ENCODE results near the gene LSM14A.
"Not testable (repeated sequence)": the region's sequence is repeated elsewhere in the genome, so short reads cannot be mapped to it uniquely, and the experiment has no call there.

Gene LSM14A

DNA sequence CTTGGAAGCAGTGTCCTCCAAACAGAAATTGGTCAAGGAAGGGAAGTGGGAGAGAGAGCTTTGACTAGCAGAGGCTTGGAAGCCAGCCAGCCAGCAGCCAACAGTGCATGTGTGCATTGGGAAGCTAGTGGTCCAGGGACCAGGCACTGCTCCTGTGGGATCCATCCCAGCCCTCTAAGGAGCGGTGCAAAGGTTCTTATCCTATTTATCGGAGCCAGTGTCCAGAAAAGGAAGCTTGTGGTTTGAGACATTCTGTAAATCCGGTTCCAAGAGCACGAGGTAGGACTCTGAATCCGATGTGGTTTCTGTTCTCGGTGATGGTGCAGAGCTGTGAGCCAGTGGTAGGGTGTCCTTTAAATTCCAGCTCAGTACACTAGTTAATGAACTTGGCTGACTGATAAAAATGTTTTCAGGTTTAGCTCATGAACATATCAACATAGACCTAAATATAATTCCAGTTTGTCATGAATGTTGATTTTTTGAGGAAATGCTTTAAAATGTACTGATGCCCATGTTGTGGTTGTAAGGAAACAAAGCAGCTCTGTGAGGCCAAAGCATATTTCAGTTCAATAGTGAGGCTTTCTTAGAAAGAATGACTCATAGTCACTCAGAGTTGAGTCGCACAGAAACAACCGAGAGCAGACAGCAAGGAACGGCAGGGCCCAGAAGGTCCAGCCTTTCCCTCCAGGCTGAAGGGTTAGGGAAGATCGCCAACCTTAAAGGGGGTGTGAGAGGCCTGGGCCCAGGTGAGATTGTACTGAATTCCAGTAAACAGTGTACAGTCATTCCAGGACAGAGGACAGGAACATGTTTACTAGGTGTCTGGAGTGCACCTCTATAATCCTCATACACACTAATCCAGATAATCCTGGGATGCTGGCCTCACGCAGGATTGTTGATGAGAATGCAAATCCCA is 60.5 kb downstream of the LSM14A start:
- DNase-seq: no peak

DNA sequence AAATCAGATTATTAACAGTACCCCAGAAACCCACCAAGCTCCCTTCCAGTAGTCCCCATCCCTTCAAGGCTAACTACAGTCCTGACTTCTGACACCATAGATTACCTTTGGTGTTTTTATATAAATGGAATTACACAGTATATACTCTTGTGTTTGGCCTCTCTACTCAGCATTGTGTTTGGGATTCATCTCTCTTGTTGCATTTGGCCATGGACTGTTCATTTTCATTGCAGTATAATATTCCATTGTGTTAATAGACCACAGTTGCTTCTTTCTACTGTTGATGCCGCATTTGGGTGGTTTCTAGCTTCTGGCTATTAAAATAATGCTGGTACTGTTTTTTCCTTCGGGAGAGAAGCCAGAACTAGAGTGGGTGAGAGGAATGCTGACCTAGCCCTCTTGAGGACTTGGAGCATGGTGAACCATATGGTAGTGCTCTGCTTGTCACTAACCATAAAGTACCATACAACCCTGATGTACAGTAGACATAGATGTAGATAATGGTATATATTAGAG is 63.2 kb downstream of the LSM14A start:
- no peak for DNase-seq

DNA sequence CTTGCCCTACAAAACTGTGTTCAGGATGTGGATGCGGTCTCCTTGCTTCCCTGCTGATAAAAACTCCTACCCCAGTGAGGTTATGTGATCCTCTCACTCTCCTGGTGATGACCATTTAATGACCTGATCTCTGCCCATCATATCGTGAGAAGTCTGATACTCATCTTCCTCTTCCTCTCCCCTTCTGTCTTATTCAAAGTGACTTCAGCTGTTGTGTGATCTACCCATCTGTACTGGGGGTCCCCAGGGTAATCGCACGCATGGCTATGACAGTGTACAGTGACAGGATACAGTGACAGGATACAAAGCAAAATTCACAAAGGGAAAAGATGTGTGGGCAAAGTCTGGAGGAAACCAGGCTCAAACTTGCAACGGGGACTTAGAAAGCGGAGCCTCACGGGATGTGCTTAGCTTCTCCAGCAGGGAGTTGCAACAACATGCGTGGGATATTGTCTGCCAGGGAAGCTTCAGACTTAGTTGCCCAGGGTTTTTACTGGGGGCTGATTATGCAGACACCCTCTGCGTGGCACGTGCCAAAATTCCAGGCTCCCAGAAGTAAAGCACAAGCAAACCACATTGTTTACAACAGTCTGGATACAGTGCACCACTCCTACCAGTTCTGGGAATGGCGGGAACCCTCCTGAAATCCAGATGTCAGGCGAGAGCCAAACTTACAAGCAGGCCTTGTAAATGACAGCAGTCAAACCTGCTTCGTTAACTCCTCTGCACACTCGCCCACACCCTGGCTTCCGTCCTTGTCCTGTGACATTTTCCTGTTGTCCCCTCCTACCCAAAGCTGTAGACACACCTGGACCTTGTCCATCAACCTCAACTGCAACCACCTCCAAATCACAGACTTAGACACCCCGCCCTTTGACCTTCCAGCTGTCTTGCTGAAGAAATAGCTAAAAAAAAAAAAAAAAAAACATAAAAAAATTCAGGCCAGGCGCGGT is 64.0 kb downstream of the LSM14A start:
- no peak for DNase-seq

DNA sequence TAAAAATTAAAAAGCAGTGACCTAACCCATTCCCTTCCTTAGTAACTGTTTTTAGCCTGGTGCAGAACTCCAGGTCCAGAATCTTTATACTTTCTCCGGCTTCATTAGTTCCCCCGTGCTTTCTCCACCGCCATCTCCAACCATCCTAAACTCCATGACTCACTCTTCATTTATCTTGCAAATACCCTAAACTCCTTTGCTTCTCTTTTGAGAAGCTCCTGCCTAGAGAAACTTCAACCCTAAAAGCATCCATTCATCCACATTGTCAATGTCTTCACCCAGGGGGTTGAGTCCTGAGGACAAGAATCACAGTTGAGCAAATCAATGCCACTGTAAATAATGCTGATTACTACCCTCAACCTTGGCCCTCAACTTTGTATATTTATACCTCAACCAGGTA is 65.0 kb downstream of the LSM14A start:
- no peak for DNase-seq

DNA sequence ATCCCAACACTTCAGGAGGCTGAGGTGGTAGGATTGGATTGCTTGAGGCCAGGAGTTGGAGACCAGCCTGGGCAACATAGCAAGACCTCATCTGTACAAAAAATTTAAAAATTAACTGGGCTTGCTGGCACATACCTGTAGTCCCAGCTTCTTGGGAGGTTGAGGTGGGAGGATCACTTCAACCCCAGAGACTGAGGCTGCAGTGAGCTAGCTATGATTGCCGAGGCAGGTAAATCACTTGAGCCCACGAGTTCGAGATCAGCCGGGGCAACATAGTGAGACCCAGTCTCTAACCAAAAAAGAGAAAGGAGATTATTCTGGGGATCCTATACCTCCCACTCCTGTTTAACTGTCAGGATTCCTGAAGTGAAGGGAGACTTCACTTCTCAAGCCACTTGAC is 65.6 kb downstream of the LSM14A start:
- DNase-seq: no peak

DNA sequence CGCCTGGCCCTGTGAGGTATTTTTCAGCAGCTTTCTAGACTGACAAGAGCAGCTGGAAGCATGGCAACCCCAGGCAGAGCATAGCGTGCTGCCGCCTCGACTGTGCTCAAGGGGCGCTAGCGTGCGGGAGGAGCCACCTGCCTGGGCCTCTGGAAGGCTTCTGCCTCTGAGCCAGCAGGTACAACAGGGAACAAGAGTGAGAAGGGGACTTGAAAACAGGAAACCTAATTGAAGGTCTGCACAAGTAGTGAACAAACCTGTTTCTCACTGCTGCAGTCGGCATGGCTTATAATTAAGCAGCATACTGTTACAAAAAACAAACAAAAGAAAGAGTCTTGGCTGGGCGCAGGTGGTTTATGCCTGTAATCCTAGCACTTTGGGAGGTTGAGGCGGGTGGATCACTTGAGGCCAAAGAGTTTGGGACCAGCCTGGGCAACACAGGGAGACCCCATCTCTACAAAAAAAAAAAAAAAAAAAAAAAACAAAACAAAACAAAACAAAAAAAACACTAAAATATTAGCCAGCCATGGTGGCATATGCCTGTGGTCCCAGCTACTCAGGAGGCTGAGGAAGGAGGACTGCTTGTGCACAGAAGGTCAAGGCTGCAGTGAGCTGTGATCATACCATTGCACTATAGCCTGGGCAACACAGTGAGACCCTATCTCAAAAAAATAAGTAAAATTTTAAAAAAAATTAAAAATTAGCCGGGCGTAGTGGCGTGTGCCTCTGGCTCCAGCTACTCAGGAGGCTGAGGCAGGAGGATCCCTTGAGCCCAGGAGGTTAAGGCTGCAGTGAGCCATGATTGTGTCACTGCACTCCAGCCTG is 69.4 kb downstream of the LSM14A start:
- peak; percentile 95 for DNase-seq

DNA sequence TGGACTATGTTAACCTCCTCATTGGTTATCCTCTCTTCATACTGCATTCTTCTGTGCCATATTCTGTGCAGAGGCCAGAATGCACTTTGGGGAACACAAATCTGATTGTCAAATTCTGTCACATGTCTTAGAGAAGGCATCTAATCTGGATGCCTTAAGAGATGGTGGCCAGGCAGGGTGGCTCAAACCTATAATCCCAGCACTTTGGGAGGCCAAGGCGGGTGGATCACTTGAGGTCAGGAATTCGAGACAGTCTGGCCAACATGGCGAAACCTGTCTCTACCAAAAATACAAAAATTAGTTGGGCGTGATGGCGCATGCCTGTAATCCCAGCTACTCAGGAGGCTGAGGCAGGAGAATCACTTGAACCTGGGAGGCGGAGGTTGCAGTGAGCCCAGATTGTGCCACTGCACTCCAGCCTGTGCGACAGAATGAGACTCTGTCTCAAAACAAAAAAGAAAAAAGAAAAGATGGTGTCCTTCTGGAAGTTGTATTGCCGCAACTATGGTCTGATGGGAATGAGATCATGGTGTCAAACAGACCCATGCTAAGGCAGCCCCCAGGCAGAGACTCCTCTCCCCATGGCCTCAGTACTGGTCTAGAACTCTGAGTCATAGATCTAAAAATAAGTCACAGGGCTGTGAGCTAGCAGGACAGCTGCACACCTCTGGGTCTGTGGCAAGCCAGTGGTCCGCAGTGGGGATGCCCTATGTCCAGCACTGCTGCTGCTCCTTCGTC is 71.0 kb downstream of the LSM14A start:
- not testable (repeated sequence) for DNase-seq

DNA sequence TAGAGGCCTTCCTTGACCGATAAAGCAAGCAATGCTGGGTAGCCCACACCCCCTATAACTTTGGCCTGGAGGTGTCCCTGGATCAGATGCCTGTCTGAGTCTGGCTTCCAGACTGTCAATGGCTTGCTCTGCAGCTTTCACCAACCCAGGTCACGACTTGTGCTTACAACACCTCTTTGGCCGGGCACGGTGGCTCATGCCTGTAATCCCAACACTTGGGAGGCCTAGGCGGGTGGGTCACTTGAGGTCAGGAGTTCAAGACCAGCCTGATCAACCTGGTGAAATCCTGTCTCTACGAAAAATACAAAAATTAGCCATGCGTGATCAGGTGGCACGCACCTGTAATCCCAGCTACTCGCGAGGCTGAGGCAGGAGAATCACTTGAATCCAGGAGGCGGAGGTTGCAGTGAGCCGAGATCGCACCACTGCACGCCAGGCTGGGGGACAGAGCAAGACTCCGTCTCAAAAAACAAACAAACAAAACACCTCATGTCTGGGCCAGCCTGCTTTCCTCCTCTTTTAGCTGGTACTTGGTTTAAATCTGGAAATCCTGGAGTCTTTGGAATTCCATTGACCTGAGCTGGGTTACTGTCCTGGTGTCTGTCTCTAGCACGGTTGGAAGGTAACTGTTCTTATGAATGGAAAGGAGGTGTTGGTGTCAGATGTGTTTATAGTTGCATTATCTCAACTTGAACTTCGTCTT is 71.7 kb downstream of the LSM14A start:
- no peak for DNase-seq

DNA sequence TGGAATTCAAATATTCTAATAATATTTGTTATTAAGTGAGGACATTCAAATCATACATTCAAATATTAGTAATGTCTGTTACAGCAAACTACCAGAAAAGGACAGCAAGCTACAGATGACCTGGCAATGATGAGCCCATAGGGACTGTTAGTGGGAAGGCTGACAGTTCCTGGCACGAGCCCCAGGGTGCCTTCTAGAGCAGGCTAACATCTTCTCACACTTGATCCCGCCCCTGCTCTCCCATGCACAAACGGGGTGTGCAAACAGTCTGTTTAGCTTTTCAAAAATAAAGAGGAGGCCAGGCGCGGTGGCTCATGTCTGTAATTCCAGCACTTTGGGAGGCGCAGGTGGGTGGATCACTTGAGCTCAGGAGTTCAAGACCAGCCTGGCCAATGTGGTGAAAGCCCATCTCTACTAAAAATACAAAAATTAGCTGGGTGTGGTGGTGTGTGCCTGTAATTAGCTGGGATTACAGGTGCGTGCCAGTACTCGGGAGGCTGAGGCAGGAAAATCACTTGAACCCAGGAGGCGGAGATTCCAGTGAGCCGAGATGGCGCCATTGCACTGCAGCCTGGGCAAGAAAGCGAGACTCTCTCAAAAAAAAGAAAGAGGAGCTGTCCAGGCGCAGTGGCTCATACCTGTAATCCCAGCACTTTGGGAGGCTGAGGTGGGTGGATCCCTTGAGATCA is 72.5 kb downstream of the LSM14A start:
- peak; percentile 61 for DNase-seq

DNA sequence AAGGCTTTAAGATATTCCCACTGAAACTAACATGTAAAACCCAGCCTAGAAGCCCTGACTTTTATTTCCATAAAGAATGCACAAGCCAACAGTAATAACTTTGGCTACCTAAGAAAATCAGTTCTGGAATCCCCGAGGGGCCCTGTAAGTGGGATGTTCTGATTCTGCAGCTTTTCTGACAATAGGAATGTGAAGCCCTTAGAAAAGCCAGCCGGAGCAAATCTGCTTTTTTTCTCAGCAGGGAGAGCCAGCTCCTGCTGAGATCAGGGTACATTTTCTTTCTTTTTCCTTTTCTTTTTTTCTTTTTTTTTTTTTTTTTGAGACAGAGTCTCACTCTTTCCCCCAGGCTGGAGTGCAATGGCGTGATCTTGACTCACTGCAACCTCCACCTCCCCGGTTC is 74.0 kb downstream of the LSM14A start:
- no peak for DNase-seq

DNA sequence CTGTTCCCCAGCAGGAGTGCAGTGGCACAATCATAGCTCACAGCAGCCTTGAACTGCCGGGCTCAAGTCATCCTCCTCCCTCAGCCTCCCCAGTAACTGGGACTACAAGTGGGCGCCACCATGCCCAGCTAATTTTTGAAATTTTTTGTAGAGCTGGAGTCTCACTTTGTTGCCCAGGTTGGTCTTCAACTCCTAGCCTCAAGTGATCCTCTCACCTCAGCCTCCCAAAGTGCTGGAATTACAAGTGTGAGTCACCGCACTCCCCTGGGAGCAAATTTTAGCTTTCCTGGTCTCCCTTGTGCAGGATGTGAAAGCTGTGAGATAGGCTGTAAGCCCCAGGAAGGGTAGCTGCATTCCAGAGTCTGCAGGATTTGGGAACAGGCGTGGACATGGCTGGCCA is 76.6 kb downstream of the LSM14A start:
- DNase-seq: no peak

DNA sequence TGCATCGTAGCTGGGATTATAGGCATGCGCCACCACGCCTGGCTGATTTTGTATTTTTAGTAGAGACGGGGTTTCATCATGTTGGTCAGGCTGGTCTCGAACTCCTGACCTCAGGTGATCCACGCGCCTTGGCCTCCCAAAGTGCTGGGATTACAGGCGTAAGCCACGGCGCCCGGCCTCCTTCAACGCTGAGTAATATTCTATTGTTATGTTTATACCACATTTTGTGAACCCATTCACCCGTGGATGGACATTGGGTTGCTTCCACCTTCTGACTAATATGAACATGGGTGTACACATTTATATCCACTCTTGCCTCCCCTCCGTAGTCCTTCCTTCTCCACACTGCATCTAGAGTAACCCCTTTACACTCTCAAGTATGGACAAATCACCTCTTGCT is 80.9 kb downstream of the LSM14A start:
- not testable (repeated sequence) for DNase-seq

DNA sequence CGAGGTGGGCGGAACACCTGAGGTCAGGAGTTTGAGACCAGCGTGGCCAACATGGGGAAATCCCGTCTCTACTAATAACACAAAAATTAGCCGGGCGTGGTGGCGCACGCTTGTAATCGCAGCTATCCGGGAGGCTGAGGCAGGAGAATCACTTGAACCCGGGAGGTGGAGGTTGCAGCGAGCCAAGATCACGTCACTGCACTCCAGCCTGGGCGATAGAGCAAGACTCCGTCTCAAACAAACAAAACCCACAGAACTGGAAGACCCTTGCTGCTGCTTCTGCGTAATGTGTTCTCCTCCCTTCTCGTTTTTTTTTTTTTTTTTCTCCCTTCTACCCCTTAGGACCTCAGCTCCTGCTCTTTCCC is 81.4 kb downstream of the LSM14A start:
- DNase-seq: not testable (repeated sequence)

DNA sequence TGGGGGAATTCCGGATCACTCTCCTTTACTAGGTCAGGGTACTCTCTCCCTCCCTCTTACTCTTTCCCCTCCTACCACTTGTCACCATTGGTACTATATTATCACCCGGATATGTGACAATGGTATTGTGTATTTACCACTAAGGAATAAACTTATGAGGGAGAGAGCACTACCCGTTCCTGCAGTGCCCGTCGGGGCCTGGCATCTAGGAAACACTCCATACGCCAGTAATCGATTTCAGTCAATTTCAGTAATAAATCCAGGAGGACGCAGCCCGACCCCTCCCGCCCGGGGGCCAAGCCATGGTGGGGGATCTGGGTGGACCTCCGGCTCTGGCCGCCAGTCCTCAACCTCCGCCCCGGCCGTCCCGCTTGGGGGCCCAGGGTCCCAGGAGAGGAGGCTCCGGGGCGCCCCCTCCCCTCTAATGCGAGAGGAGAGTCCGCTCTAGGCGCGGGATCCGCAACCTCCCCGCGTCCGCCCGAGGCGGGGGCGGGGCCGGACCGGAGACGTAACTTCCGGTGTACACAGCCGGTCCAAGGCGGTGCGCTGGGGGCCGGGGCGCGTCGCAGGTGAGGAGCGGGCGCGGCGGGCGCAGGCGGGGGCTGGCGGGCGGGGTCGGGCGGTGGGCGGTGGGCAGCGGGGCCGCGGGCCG is 81.9 kb downstream of the LSM14A start, which contains the start of gene GARRE1:
Gene GARRE1 (plus strand): TSS at position 509 of the 652 bp plus-strand sequence. CDS start 45,920 bp downstream, outside the sequence.
- DNase-seq: peak; percentile 80

DNA sequence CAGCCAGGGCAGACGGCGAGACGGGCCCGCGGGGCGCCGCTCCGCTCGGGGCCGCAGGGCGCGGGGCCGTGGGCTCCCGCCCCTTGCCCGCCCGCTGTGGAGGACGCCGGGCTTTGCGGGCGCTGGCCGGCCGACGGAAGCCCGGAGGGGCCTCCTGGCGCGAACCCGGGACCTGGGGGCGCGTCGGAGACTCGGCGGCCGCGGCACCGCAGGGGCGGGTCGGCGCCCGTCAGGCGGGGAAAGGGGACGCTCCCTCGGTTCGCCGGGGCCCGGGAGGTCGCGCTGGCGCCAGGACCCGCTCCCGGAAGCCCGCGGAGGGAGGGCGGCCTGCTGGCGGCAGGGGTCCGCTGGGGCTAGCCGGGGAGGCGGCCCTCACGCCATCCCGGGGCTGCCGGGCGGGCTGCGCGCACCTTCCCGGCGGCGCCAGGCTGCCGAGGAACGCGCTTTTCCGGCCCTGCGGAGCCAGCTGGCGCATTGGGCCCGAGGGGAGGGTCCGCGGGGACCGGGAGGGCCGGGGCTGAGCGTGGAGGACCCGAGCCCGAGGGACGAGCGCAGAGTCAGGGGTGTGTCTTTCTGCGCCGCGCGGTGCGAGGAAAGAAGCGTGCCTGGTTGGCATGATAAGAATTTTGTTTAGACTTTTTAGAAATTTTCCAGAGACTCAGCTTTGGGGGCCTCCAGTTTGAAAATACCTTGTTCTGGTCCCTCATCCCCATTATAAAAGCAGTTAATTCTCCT is 82.6 kb downstream of the LSM14A start:
- peak; percentile 56 for DNase-seq

DNA sequence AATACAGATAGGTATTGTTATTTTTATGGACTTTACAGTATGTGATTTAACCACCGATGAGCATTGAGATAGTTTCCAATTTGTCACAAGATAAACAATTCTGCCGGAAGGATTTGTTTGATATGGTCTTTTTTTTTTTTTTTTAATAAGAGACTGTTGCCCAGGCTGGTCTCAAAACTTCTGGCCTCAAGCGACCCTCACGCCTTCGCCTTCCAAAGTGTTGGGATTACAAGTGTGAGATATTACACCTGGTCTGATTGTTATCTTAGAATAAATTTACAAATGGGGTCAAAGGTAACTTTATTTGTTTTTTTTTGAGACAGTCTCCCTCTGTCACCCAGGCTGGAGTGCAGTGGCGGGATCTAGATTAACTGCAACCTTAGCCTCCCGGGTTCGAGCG is 83.2 kb downstream of the LSM14A start:
- DNase-seq: no peak

DNA sequence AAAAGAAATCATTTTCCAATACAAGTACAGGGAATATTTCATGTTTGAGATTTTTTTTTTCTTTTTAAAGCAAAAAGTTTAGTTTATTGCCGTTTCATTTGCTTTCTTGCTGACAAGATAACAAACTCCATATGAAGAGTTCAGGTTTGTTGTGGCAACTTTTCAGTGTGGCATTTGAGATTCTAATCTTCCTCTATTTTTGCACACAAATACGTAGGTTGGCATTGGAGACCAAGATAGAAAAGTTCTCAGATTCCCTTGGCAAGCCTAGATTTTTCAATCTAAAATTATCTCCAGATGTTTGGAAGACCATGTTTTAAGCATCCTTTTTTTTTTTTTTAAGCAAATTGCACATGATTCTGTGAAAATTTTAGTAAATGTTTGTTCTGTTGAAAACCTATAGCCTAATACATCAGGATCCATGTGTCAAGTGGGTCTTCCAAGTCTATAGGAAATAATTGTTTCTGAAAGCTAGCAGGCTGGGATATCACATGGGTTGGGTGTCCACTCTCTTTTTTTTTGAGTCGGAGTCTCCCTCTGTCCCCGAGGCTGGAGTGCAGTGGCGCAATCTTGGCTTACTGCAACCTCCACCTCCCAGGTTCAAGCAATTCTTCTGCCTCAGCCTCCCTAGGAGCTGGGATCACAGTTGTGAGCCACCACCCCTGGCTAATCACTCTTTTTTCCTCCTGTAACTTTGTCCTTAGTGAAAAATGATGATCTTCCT is 84.7 kb downstream of the LSM14A start:
- DNase-seq: no peak

DNA sequence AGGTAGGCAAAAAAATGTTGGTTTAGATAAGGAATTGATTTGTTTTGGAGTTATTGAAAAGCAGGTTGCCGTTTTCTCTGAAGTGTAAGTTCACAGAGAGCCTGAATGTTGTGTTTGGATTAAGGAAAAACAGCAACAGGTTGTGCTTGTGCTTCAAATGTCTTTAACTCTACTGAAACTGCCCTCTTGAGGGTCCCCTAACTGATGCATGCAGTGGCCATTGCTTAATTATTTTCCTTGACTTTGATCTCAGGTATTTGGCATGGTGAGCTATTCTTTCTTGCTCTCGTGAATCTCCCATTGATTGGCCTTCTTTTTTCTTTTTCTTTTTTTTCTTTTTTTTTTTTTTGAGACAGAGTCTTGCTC is 85.2 kb downstream of the LSM14A start:
- no peak for DNase-seq

Data from NCI-H510A (cell line).